Suprapubic skin (tissue), 4 donors: ENCODE data around the gene BLVRB. TPM values are rescaled to one million over a fixed set of nuclear protein-coding genes. Genes with fewer than 3 reads are reported as not detected.
"Not testable (repeated sequence)": the region's sequence is repeated elsewhere in the genome, so short reads cannot be mapped to it uniquely, and the experiment has no call there.

Experiments
- DNase-seq, 2 donors: peaks; one replicate each; pipeline ENCODE4 v3.0.0-alpha.2; 2019; ENCODE audit warnings: low spot score in 2 of 2
- H3K27ac ChIP-seq: fragments of 200-600 bp; sonication (generic); one replicate; pipeline ENCODE4 v1.5.1; 2019
- H3K27me3 ChIP-seq: fragments of 200-600 bp; sonication (generic); one replicate; pipeline ENCODE4 v1.5.1; 2019
- H3K36me3 ChIP-seq: fragments of 200-600 bp; sonication (generic); one replicate; pipeline ENCODE4 v1.5.1; 2019
- H3K4me1 ChIP-seq: fragments of 200-600 bp; sonication (generic); one replicate; pipeline ENCODE4 v1.5.1; 2019
- H3K4me3 ChIP-seq: fragments of 200-600 bp; sonication (generic); one replicate; pipeline ENCODE4 v1.5.1; 2019; ENCODE audit warnings: mild to moderate bottlenecking
- H3K9me3 ChIP-seq: fragments of 200-600 bp; sonication (generic); one replicate; pipeline ENCODE4 v1.5.1; 2019
- EP300 ChIP-seq: sonication (generic); formaldehyde crosslinking; IDR thresholded peaks from one replicate; pipeline ENCODE4 v1.6.1; 2017; ENCODE audit warnings: antibody characterized with exemption
- POLR2A ChIP-seq, 2 donors: fragments of 450-650 bp; IDR thresholded peaks; one replicate each; pipeline ENCODE4 v1.6.1; 2017; ENCODE audit warnings: antibody characterized with exemption in 2 of 2, mild to moderate bottlenecking in 2 of 2, moderate library complexity in 2 of 2
- POLR2AphosphoS5 ChIP-seq, 3 donors: sonication (generic); formaldehyde crosslinking; IDR thresholded peaks; one replicate each; pipeline ENCODE4 v1.6.1; 2017; ENCODE audit warnings: antibody characterized with exemption in 3 of 3
- WGBS: methylation state at CpG from one replicate; pipeline ENCODE4 v1.1.5; 2018; 5-methylcytosine and 5-hydroxymethylcytosine counted together
- total RNA-seq, 4 donors: library from RNA; depleted of rRNA; stranded (reverse); fragments of >200 nt; gene quantifications; one replicate each; pipeline ENCODE4 v1.1.0, GENCODE V29; 2016
- TF ChIP-seq, protein P1 (sequence below), 2 donors: fragments of 200-600 bp in 1 of 2; fragments of 450-650 bp in 1 of 2; sonication (generic) in 1 of 2; IDR thresholded peaks; one replicate each; pipeline ENCODE4 v1.5.1; 2016 to 2019; ENCODE audit warnings: antibody characterized with exemption in 2 of 2, mild to moderate bottlenecking in 1 of 2, moderate library complexity in 1 of 2

The BLVRB gene
- total RNA-seq, 4 donors from 2014 or later: 117 to 172 (median 142) TPM

DNA sequence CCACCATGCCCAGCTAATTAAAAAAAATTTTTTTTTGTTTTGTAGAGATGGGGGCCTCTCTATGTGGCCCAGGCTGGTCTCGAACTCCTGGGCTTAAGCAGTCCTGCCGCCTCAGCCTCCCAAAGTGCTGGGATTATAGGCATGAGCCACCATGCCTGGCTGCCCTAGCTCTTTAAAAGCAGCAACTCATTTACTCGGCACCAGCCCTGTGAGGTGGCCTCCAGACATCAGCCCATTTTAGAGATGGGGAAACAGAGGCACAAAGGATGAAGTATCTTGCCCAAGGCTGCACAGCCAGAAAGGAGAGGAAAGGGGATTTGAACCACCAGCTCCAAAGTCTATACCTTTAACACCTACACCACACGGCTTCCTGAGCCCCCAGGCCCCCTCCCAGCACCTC is 52.7 kb downstream of the BLVRB start:
- 80% methylated on average over 1 of the region's 4 CpGs for WGBS
- no peak for DNase-seq
- Histone ChIP-seq H3K9me3 (no peaks in the 10 kb centered on the region), H3K27me3 (no peaks in the 10 kb centered on the region), H3K27ac (no peak overlapping the region), H3K36me3 (no peaks in the 10 kb centered on the region), H3K4me3 (no peak overlapping the region), H3K4me1 (peaks cover 36% of the 10 kb centered on the region)
- TF ChIP-seq POLR2AphosphoS5 (IDR thresholded peaks at IDR 0.05) (no peak), EP300 (no peak), POLR2A (IDR thresholded peaks at IDR 0.05) (no peak)
- TF ChIP-seq, protein P1, sequence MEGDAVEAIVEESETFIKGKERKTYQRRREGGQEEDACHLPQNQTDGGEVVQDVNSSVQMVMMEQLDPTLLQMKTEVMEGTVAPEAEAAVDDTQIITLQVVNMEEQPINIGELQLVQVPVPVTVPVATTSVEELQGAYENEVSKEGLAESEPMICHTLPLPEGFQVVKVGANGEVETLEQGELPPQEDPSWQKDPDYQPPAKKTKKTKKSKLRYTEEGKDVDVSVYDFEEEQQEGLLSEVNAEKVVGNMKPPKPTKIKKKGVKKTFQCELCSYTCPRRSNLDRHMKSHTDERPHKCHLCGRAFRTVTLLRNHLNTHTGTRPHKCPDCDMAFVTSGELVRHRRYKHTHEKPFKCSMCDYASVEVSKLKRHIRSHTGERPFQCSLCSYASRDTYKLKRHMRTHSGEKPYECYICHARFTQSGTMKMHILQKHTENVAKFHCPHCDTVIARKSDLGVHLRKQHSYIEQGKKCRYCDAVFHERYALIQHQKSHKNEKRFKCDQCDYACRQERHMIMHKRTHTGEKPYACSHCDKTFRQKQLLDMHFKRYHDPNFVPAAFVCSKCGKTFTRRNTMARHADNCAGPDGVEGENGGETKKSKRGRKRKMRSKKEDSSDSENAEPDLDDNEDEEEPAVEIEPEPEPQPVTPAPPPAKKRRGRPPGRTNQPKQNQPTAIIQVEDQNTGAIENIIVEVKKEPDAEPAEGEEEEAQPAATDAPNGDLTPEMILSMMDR (IDR thresholded peaks at IDR 0.05): no peak

DNA sequence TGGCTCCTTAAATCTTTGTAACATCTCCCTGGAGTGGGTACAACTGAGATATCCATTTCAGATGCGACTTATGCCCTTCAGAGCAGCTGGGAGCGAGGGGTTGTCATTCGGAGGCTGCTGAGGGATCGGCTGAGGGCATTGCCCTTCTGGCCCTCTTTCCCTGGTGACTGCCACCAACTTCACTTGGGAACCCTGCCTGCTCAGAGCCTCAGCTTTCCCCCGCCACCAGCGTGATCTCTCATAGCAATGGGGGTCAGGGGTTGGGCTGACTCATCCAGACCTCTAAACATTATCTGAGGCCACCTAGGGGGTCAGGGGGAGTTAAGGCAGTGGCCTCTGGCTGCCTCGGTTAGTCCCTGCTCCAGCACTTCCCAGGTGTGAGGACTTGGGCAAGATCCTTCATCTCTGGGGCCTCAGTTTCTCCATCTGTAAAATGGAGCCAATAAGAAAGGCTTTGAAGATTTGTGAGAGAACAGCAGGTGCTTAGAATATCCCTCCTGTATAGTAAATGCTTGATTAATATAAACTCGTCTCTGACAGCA is 53.5 kb downstream of the BLVRB start:
- Histone ChIP-seq H3K9me3 (no peaks in the 10 kb centered on the region), H3K27ac (no peak overlapping the region), H3K36me3 (no peaks in the 10 kb centered on the region), H3K4me1 (peaks cover 30% of the 10 kb centered on the region), H3K4me3 (no peak overlapping the region), H3K27me3 (no peaks in the 10 kb centered on the region)
- whole genome bisulfite sequencing: 62% methylated on average over 6 of the region's 8 CpGs
- DNase-seq: no peak
- no peak for TF ChIP-seq EP300

DNA sequence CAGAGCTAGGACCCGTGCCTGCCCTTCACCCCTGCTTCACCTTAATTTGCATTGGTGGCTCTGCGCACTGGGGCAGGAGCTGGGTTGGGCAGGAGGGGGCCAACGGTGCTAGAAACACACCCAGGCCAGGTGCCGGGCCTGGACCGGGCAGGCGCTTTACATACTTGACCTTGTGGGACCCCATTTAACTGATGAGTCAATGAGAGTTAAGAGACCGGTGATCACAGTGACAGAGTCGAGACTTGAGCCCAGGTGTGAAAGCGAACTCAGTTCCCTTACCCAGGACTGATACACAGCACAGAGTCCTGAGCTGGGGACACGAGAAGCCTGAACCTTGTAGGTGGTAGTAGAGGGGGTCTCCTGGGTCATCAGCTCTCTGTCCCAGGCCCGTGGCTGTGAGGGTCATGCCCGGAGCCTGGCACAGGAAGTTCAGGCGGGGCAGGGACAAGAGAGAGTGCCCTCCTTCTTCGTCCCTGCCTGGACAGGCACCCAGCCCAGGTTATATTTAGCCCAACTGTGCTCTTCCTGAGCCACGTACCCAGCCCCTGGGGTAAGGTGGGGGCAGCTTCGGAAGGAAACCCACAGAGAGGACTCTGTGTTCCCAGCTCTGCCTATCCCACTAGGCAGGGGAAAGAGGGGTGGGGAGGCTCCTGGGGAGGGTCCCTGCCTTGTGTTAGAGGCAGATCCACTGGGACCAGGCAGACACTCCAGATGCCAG is 54.3 kb downstream of the BLVRB start:
- Histone ChIP-seq H3K4me1 (peaks cover 29% of the 10 kb centered on the region), H3K36me3 (no peaks in the 10 kb centered on the region), H3K4me3 (no peak overlapping the region), H3K27me3 (no peaks in the 10 kb centered on the region), H3K9me3 (no peaks in the 10 kb centered on the region), H3K27ac (peak overlapping the region; percentile 0)
- TF ChIP-seq POLR2AphosphoS5 (IDR thresholded peaks at IDR 0.05) (no peak), POLR2A (IDR thresholded peaks at IDR 0.05) (no peak), EP300 (no peak)
- TF ChIP-seq, protein P1 (IDR thresholded peaks at IDR 0.05): no peak
- DNase-seq: no peak
- WGBS: 61% methylated on average over 10 of the region's 16 CpGs

DNA sequence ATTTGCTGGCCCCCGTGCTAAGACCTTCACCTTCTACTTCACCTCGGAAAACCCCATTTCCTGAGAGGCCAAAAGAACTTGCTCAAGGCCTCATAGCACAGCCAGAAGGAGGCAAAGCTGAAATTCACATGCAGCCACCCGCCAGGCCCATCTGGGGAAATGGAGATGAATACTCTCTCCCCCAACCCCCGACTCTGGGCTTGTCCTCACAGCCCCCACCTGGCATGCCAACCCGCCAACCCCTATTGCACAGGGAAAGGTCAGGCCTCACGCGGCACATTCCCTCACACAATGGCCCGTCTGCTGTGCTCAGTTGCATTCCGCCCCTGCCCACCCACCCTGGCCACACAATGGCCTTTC is 55.5 kb downstream of the BLVRB start:
- Histone ChIP-seq H3K4me3 (no peak overlapping the region), H3K27ac (no peak overlapping the region), H3K36me3 (no peaks in the 10 kb centered on the region), H3K27me3 (no peaks in the 10 kb centered on the region), H3K9me3 (no peaks in the 10 kb centered on the region), H3K4me1 (peaks cover 27% of the 10 kb centered on the region)
- DNase-seq: no peak
- TF ChIP-seq EP300: no peak
- TF ChIP-seq, protein P1 (IDR thresholded peaks at IDR 0.05): no peak
- no peak for TF ChIP-seq POLR2A (IDR thresholded peaks at IDR 0.05)
- TF ChIP-seq POLR2AphosphoS5 (IDR thresholded peaks at IDR 0.05): no peak
- 76% methylated on average over 7 of the region's 9 CpGs for WGBS

DNA sequence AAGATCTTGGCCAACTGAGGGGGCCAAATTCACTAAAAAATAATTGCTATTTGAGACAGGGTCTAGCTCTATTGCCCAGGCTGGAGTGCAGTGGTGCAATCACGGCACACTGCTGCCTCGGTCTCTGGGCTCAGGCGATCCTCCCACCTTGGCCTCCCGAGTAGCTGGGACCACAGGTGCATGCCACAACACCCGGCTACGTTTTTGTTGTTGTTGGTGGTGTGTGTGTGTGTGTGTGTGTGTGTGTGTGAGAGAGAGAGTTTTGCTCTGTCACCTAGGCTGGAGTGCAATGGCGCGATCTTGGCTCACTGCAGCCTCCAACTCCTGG is 57.0 kb downstream of the BLVRB start:
- H3K4me3 ChIP-seq, DNase-seq, H3K27ac ChIP-seq, H3K27me3 ChIP-seq, H3K36me3 ChIP-seq, H3K9me3 ChIP-seq: not testable (repeated sequence)
- peaks cover 33% of the 10 kb centered on the region for H3K4me1 ChIP-seq
- WGBS: 77% methylated on average over 8 of the region's 8 CpGs

DNA sequence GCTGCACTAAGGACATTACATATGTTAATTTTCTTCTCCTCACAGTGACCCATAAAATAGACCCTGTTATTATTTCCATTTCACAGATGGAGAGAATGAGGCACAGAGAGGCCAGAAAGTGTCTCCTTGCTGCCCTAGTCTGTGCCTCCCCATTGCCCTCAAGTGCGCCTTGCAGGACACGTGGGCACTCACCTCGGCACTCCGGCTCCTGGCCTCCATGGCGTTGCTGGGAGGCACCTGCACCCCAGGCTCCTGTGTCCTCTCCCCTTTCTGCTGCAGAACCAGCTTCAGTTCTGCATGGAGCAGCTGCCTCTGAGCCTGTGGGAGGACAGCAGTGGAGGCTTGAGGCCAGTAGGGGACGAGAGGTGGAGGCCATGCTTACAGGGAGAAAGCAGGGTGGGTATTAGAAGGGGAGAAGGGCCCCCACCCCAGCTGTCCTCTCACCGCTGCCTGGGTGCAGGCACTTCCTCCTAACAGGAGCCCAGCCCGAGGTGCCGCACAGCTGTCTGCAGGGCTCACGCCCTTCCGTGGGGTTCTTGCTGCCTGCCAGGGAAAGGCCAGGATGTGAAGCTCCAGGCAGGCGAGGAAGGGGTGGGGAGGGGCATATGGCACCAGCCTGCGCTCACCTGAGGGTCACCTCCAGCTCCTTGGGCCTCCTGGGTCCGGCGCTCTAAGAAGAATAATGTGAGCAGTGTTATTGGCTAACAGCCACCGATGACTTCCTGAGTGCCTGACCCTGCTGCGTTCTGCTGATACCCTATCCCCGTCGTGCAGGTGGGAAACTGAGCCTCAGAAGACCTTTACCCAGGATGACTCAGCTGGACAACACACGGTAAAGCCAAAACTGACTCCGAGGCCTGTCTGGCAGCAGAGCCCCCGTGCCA is 57.6 kb downstream of the BLVRB start:
- Histone ChIP-seq H3K4me3 (no peak overlapping the region), H3K9me3 (no peaks in the 10 kb centered on the region), H3K4me1 (peaks cover 34% of the 10 kb centered on the region), H3K27me3 (no peaks in the 10 kb centered on the region), H3K27ac (no peak overlapping the region), H3K36me3 (no peaks in the 10 kb centered on the region)
- TF ChIP-seq POLR2A (IDR thresholded peaks at IDR 0.05): no peak
- TF ChIP-seq EP300: no peak
- TF ChIP-seq POLR2AphosphoS5 (IDR thresholded peaks at IDR 0.05): no peak
- DNase-seq: no peak
- 54% methylated on average over 17 of the region's 22 CpGs for WGBS
